Activated gamma-delta T cell treated with Interleukin-2 at 50 U/mL for 16 hours (primary cell): ENCODE results near the gene DAB2IP.

ENCODE experiments used
- DNase-seq: peaks from one replicate; pipeline ENCODE4 v3.0.0-alpha.2; 2020

DAB2IP gene

DNA sequence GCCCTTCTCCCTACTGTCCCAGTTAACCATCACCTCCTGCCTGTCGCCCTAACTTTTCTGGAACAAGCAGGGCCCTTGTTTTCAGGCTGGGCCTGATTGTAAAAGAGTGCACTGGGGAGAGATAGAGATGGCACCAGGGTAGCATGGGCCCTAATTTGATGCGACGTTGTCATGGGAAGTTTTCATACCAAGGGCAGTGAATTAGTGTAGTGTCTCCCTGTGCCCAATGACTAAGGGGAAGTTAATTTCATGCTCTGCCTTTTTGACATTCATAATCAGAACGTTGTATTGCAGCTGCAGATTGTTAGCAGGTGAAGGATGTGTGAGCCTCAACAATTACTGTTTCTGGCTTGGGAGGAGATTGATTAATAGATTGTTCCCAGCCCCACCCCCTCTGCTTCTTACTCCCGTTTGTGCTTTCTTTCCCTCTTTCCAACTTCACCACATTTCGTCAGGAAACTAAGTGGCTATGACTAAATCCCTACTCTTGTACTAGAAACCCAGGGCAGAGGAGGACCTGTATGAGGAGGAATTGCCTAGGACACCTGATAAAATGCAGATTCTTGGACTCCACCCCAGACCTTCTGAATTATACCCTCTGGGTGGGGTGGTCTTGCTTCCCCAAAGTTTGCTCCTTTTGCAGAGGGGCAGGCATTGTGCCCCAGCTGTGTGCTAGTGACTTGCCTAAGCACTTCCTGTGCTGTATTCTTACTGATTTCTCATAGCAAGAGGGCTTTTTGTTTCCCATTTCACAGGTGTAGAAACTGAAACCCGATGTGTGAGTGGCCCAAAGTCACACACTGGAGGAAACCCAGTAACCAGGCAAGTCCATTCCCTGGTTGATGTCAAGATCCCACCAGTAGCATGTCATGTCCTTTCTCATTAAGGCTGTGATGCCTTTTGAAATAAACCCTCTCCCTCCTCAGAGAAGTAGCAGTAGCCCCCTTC, 56.3 kb downstream of the DAB2IP start:
- DNase-seq, result no peak

DNA sequence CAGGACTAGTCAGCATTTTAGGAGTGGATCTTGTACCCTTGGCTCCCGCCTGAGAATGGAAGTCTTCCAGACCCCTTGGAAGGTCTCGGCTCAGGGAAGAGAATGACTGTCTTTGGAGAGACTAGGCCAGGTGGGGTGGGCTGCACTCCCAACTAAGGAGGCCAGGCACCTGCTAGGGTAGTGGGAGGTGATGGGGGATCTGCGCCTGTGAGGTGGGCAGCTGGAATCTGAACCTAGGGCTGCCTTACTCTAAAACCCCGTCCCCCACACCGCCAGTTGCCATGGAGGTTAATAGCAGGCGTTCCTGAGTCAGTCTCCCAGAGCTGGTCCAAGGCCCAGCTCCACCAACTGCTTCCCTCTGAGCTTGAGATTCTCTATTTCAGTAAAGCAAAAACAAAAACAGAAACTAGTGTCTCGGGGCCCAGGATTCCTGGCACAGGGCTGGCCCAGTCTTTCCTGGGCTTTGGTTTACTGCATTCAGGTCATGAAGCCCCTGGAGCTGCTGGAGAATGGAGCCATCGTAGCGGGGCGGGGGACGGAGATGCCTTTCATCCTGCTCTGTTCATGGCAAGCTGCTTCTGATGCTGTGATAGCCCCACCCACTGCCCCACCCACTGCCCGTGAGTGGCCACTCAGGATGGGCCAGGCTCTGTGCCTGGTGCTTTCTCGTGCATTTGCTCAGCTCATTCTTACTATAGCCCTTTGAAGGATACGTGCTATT, 57.5 kb downstream of the DAB2IP start:
- DNase-seq, result no peak

DNA sequence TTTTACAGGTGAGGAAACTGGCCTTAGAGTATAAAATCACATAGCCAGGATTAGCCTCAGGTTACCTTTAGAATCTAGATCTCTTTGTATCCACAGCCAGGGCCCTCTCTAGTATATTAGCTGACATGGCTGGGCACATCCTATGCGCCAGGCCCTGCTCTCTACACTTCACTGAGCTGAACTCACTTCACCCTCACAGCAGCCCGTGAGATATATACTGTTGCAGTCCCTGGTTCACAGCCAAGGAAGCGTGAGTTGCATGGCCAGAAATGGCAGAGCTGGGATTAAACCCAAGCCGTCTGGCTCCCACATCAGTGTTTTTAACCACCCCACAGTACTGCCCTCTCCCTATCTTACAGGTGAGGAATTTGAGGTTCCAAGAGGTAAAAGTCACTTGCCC, 58.4 kb downstream of the DAB2IP start:
- no peak for DNase-seq

DNA sequence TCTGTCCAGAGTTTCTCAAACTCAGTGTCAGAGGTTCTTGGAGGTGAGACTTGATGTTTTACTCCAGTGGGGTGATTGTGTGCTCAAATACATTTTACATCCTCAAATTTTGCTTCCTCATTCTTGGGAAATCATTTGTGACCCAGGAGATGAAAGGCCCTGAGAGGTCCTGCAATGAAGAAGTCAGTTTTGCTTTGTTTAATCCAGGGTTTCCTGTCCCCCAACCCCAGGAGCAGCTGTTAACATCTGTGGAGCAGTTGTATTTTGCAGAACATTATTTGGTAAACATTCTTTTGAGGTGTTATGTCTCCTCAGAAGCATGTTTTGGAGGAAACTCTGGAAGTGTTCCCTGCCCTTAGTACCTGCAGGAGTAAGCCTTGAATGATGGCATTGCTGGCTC, 59.8 kb downstream of the DAB2IP start:
- DNase-seq, result no peak

DNA sequence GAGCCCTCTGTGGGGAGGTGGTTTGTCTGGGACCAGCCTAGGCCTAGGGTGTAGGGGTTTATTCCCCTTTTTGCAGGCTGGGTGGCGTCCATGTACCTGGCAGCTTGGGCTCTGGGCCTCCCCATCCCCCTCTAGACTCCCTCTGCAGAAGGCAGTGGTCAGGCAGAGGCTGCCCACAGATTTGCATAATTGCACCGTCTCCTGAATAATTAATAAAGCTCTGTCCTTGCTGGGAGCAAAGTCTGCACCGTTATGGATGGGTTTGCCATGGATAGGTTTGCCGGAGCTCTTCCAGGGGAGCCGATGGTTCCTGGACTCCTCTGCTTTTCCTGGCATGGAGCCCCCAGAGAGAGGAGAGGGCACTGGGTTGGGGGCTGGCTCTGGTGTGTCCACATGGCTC, 60.4 kb downstream of the DAB2IP start:
- DNase-seq, result no peak

DNA sequence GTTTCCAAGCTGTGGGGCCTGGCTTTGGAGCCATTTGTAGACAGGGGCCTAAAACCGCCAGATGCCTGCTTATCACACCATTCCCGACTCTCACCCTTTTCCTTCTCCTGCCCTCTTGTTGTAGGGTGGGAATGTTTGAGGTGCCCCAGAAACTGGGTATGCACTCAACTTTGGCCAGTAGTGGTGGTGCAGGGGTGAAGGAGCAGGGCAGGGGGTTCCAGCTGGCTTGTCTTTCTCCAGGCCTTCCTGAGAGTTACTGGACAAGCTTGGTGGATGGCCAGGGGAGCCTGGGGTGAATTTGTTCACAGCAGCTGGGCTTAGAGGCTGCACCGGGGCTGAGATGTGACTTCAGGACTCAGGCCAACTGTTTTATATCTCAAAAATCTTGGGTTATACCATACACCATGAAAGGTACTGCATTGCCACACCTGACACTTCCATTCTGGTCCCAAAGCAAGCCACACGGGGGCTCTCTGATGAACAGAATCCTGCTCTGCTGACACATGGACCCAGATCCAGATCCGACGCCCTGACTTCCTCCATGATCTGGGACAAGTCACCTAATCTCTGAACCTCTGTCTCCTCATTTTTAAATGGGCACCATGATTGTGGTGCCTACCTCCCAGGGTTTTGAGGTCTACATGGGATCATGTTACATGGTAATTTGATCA, 62.1 kb downstream of the DAB2IP start:
- no peak for DNase-seq

DNA sequence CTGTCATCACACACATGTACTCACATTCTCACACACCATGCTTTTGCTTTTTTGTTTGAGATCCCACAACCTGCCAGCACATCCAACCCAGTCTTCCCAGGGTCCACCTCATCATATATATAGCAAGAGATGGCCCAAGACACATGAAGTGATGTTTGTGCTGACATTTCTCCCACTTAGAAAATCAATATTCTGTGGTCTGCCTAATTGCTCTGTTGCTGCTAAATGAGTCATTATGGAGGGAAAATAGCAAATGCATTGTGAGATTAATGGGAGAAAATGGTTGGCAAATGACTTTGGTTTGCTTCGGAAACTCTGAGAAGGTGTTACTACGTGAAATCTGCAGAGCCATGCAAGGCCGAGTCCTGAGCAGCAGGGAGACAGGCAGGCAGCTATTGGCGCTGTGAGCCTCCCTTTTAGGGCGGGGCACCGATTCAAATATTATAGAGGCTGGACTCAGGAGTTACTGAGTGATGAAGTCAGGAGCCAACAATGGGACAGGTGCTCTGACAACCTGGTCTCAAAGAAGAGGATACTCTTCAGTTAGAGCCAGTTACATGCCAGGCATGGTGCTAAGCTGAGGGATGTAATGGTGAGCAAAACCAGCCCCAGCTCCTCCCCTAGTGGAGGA, 62.8 kb downstream of the DAB2IP start:
- DNase-seq, result no peak

DNA sequence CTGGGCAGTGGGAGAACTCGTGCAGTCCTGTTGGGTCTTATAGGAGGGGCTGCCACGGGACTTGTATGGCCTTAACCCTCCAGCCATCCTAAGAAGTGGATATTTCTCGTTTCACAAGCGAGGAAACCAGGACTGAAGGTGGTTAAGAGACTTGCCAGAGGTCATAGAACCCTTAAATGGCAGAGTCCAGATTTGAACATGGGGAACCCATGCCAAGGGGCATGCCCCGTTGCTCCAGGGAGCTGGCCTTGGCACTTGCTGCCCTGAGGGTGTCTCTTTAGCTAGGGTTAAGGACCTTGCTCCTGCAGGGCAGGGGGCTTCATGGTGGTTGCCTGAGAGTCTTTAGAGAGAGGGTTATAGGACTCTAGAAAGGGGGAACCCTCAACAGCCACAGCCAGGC, 63.4 kb downstream of the DAB2IP start:
- no peak for DNase-seq

DNA sequence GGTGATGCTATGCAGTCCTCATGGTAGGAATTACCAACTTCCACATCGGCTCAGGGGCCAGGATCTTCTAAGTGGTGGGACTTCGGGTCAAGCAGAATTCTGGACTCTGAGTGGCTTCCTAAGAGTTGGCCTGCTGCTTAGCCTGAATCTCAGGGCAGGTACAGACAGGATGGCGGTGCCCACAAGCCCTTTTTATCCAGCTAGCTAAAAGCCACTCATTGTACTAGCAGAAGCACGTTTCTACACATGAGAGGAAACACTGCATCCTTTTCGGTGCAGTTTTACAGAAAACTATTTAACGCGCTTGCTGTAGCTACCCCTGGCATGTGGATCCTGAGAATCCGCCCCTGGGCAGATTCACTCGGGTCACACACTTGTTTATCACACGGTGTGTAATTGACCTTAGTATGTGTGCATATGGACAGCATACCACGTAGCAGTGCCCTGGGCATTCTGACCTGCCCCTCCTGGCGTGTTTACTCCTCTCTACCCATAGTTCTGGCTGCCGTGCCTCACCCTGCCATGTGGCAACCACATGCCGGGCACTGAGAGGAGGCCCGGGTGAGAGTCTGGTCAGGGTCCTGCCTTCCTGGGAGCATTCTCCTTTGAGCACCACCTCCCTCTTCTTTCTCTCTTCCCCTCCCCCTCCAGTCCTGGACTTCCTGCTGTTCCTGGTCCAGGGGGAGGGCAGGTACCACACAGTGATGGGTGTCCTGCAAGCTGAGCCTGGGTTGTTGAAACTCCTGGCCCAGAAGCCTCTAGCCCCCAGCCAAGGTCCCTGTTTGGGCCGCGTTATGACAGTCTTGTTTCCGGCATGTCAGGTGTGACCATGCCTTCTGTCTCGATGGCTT, 65.9 kb downstream of the DAB2IP start:
- DNase-seq, result no peak

DNA sequence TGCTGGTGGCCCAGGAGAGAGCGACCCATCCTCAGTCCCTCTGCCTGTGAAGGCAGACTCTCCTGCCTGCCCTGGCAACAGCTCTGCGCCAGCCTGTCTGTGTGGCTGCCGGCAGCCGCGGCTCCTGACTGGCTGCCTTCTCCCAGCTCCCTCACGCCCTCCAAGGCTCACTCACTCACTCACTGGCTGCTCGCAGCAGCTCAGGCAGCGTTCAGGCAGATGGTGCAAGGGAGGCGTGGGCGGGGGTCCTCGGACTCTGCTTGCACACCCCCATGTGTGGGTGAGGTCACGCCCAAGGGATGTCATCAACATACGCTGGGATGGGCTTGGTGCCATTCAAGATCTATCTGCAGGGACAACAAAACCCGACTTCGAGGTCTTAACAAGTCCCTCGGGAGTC, 66.7 kb downstream of the DAB2IP start:
- DNase-seq, result no peak

DNA sequence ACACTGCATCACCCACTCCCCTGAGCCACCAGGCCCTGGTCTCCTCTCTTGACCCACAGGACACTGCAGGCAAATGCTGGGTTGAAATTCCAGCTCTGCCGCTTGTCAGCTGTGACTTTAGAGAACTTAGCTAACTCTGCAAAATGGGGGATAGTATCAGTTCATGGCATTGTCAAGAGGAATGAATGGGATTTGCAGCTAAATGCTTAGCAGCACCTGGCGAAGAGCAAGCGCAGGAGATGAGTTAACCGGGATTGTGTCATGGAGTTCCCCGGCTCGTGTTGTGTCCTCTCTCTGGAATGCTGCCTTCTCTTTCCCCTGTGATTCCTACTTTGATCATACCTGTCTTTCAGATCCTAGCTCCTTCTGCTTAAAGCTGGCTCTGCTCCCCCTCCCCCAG, 67.1 kb downstream of the DAB2IP start:
- no peak for DNase-seq

DNA sequence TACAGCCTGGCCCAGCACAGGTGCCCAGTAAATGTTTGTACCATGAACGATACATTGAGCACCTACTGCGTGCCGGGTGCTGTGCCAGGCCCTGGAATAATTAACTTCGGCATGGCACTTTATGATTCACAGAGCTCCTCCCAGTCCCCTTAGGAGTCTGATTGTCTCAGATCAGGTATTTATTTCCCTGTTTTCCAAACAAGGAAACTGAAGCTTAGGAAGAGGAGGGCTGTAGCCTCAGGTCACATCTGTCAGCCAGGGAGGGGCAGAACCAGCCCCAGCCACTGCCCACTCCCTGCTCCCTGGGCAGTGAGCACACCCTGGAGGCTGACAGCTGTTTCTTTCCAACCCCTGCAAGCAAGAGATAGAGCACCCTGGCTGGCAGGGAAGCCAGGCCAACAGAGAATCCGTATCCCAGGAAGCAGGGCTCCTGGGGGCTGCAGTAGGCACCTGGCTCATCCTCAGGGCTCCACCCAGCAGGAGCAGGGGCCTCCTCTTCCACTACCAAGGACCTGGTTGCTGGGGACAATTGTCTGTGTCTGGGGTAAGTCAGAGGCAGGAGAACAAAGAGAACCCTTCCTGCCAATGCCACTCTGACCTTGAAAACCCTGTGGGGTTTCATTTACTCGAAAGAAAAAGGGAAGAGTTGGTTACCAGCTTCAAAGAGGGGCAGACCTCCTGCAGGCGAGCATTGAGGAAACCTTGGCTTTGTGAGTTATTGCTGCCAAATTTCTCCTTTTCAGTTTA, 69.0 kb downstream of the DAB2IP start:
- no peak for DNase-seq

DNA sequence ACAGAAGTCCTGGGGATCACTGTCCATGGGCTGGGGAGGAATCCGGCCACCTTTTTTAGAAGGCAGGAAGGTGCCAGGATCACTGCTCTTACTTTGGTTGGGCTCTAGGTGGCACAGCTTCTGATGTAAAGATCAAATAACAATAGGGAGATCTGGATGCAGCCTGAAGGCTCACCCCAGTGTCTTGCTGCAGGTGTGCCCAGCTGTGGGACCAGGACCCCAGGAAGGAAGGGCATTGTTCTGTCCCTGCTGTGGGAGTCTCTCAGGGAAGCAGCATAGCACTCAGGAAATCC, 69.6 kb downstream of the DAB2IP start:
- DNase-seq, result no peak

DNA sequence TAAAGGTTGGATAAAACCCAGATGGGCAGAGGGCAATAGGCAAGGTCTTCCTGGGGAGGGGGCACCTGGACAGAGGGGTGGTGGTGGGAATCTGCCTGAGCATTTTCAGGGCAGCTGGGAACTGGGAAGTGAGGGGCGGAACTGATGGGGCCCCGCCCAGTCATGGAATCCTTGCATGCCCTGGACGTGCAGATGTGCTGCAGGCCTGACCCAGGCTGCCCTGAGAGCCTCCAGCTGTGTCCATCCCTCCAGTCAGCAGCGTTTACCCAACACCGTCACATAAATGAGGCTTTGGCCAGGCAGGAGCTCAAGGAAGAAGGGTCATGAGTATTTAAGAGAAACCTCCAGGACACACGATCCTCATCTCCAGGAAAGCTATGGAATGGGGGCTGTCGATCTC, 70.3 kb downstream of the DAB2IP start:
- DNase-seq, result no peak

DNA sequence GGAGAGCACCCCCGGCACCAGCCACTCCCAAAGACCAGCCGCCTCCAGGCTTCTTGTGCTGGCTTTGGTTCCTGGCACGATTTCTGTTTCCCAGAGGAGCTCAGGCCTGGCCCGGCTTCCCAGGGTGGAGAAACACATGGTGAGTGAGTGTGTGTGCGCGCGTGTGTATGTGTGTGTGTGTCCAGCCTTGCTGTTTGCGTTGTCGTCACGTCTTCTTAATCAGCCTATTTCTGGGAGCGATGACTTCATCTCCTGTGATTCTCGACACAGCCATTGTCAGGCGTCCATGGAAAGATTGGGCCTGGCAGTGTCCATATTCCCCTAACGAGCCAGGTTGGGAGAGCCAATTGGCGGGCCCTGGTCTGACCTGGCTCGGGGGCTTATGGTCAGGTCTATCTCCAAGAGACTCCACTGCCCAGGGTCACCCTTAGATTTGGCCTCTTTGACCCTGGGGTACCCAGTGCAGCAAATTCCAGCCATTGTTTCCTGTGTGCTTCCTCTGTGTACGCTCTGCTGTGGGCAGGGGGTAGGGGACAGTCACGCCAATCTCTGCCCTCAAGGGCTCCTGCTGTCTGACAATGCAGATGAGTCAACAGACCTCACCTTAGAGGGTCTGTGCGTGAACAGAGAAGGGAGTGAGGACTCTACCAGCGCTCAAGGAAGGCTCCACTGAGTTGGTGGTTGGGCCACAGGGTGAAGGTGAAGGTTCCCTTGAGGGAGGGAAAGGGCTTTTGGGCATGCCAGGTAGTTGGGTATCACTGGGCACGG, 73.8 kb downstream of the DAB2IP start:
- DNase-seq, result no peak

DNA sequence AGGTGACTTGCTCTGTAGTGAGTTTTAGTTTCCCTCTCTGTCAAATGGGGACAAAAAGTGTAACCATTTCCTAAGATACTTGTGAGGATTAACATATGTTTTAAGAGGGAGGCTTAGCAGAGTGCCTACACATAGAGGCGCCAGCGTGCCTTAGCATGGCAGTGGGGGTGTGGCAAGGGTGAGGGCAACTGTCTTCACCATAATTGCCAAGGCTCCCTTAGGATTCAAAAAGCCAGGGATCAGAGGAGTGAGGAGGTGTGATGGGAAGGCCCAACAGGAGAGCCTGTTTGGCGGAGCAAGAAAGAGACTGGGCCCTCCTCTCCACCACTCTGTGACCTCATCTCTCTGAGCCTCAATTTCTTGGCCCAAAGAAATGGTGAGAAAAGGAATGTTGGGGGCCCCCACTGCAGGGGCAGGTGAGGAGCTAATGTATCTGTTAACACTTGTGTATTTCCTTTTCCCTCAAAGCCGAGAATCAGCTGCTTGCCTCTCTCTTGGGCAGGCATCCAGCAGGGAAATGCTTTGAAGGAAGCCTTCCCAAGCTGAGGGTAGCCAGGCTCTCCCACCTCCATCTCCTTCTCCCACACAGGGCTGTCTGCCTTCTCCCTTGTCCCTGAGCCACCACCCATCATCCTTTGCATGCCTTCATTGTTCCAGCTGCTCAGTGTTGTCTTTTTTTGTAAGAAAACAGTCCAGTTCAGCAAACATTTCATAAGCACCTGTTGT, 76.0 kb downstream of the DAB2IP start:
- no peak for DNase-seq

DNA sequence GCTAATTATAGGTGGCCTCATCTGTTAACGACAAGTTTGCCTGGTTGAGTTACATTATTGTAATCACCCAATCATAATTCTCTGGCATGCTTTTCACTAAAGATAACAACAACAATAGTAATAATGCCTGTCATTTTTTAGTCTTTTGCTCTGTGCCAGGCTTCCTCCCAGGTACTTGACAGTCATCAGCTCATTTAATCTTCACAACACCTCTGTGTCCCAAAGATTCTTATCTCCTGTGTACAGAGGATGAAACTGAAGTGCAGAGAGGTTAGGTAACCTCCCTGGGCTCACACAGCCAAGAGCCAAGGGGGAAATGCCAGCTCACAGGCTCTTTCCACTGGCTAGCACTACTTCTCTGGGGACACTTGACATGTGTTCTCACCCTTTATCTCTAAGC, 77.5 kb downstream of the DAB2IP start:
- DNase-seq, result no peak

DNA sequence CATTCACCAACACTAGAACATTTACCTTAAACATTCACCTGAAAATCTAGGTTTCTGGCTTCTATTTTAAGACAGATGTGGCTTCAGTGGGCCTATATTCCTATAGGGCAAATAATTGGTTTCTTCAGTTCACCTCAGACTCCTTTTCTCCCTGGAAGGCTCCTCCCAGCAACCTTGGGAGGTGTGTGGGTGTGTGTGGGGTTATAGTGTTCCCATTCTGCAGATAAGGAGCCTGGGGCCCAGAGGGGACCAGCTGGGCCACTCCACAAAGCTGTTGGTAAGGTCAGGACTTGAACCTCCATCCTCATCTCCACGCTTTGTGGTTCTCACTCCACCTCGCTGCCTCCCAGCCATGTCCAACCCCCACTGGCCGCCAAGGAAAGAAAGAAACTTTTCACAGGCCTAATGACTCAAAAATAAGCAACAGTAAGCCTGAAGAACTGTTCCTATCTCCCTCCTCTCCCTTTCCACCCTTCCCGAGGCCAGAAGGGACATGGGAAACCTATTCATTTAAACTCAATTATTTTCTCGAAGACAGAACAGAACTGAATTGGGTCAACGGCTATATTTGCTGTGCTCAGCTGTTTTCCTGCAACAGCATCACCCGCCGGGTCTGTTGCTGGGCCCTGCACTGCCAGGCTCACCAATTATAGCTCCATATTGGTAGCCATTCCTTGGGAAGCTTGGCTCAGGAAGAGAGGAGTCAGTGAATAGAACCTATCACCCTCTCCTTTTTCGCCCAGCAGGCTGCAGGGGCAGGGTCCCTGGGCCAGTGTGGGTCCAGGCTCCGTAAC, 78.5 kb downstream of the DAB2IP start:
- no peak for DNase-seq

DNA sequence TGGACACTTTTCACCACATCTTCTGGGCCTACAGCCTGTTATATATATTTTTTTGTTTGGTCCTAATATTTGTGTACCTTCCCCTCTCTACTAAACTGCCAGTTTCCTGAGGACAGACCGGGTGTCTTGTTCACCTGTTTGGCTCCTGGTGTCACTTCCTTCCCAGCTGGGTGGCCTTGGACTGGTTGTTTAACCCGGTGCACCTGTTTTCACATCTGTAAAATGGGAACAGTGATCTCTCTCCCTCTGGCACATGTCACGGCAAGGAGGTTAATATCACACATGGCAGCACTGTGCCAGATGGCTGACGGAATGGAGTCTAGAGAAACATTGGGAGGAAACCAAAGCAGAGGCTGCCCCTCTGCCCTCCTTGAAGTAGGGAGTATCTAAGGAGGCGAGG, 79.7 kb downstream of the DAB2IP start:
- no peak for DNase-seq
